ENCODE data around the gene KCNJ5.
A peak's percentile ranks its signal among the peaks of the same experiment; 100 is the strongest.

KCNJ5 gene

DNA sequence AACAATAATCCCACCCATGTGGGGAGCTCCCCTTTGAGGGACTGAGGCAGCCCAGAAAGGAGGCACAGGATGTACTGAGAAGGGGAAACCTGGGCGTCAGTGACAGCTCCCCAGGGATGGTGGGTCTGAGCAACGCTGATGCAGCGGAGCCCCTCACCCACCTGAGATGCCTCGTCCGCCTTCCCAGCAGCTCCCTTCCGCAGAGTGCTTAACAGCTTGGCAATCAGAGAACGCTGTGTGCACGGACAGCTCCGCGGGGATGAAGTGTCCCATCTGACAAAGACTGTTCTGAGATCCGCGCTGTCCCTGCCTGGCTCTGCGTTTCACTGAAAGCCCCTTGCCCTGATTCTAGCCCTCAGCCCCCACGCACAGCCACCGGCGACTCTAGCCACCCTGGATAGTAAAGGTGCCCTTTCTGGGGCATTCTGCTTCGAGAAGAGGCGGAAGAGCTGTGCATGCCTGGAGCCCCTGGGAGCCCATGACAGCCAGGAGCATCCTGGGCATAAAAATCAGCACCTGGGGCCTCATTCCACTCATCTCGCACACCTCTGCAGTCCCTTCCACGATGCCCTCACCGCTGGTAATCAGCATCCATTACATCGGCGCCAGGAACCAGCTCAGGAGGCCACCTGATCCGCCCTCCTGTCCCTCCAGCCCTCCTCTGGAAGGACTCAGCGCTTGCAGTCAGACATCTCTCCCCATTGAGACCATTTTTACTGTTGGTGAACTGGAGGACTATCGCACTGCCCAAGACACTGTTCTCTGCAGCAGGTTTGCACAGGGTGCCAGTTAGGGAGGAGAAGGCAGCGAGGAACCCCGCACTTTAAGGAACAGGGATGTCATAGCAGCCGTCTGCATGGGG is 10.7 kb downstream of the KCNJ5 start:
- Histone ChIP-seq H3K4me3 (no peak overlapping the region), H3K27ac (no peak overlapping the region)
- TF ChIP-seq, protein P1, sequence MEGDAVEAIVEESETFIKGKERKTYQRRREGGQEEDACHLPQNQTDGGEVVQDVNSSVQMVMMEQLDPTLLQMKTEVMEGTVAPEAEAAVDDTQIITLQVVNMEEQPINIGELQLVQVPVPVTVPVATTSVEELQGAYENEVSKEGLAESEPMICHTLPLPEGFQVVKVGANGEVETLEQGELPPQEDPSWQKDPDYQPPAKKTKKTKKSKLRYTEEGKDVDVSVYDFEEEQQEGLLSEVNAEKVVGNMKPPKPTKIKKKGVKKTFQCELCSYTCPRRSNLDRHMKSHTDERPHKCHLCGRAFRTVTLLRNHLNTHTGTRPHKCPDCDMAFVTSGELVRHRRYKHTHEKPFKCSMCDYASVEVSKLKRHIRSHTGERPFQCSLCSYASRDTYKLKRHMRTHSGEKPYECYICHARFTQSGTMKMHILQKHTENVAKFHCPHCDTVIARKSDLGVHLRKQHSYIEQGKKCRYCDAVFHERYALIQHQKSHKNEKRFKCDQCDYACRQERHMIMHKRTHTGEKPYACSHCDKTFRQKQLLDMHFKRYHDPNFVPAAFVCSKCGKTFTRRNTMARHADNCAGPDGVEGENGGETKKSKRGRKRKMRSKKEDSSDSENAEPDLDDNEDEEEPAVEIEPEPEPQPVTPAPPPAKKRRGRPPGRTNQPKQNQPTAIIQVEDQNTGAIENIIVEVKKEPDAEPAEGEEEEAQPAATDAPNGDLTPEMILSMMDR (IDR thresholded peaks at IDR 0.05): no peak
- DNase-seq (ENCODE audit: low spot score): no peak

DNA sequence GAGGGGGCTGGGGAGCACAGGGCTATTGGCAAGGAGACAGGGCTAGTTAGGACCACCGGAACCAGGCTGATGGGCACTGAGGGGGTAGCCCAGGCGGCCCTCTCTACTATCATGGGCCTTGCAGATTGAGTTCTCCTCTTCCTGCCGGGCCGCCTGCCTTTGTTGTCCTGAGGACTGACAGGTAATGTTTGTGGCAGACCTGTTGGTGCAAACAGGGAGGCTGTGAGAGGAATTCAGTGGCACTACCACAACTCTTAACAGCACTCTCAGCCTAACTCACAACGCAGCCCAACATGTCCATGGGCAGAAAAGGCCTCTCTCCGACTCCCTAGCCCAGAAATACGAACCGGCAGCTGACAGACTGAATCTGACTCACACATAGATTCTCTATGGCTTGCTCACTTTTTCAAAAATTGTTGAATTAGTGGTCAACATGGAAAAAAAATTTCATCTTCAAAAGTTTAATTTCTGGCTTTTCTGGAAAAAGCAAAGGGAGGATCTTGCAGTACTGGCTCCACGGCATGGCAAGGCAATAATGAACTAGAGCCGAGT is 11.4 kb downstream of the KCNJ5 start:
- no peak for DNase-seq (ENCODE audit: low spot score)
- no peak overlapping the region for H3K4me3 ChIP-seq
- TF ChIP-seq, protein P1 (IDR thresholded peaks at IDR 0.05): no peak
- no peak overlapping the region for H3K27ac ChIP-seq

GRCh38 chr11:128903248-128904061 is 12.3 kb downstream of the KCNJ5 start:
- TF ChIP-seq, protein P1 (IDR thresholded peaks at IDR 0.05): no peak
- no peak for DNase-seq (ENCODE audit: low spot score)
- H3K4me3 ChIP-seq: no peak overlapping the region
- H3K27ac ChIP-seq: peak overlapping the region in 1 of 2 donors; percentile 81

GRCh38 chr11:128904303-128904655 is 13.1 kb downstream of the KCNJ5 start:
- H3K27ac ChIP-seq: peak overlapping the region in 1 of 2 donors; percentile 81
- peak overlapping the region; percentile 78 for H3K4me3 ChIP-seq
- no peak for DNase-seq (ENCODE audit: low spot score)
- TF ChIP-seq, protein P1 (IDR thresholded peaks at IDR 0.05): no peak

- DNase-seq (ENCODE audit: low spot score): no peak
- TF ChIP-seq, protein P1 (IDR thresholded peaks at IDR 0.05): no peak
- H3K4me3 ChIP-seq: peak overlapping the region; percentile 78
- H3K27ac ChIP-seq: peak overlapping the region; percentile 43 to 81
These were observed 13.6 kb downstream of the KCNJ5 start for GRCh38 chr11:128904656-128905344.

GRCh38 chr11:128905345-128906184 is 14.4 kb downstream of the KCNJ5 start:
- H3K27ac ChIP-seq: peak overlapping the region; percentile 43 to 81
- DNase-seq (ENCODE audit: low spot score): no peak
- TF ChIP-seq, protein P1 (IDR thresholded peaks at IDR 0.05): no peak
- peak overlapping the region; percentile 78 for H3K4me3 ChIP-seq

Measured in coronary artery (tissue), 2 donors.